Mammary epithelial cell (primary cell): ENCODE data around the gene EIF4G1.

ENCODE experiments used
- EZH2 ChIP-seq: IDR thresholded peaks from 2 replicates; pipeline ENCODE4 v1.6.1; 2012; ENCODE audit warnings: low read length, inconsistent platforms, borderline replicate concordance
- TF ChIP-seq, protein P1 (sequence below), 2 donors: IDR thresholded peaks in 1 of 2; conservative IDR thresholded peaks in 1 of 2; 2 replicates each; pipeline ENCODE4 v1.5.1; 2011 to 2012; ENCODE audit warnings: inconsistent platforms in 2 of 2, low read length in 2 of 2, mild to moderate bottlenecking in 2 of 2, control low read depth in 1 of 2, low read depth in 1 of 2; ENCODE audit not compliant: insufficient read depth in 1 of 2; ENCODE audit errors: extremely low read depth in 1 of 2

DNA sequence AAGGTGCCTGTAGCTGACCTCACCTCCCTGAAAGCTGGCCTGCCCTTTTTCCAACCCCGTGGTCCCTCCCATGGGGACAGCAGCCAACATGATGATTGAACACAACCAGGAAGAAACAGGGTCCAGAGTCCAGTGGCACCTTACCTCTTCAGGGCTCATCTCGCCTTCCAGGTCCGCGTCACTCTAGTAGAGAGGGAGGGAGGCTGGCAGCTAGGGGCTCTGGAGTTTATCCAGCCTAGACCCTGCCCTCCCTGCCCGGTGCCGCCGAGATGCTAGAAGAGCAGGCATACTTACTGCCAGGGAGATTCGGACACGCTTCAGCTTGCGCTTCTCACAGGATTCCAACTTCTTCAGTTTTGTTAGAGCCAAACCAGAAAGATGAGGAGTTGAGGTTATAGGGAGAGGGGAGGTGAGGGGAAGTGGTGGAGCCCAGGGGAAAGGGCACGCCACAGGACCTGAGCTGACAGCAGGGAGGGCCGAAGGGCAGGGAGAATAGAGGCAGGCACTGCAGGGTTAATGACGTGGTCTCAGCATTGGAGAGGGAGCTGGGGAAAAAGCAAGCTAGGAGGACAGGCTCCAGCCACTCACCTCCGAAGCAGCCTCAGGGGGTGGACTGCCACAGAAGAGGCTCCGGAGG, 37.9 kb downstream of the EIF4G1 start:
- TF ChIP-seq, protein P1, sequence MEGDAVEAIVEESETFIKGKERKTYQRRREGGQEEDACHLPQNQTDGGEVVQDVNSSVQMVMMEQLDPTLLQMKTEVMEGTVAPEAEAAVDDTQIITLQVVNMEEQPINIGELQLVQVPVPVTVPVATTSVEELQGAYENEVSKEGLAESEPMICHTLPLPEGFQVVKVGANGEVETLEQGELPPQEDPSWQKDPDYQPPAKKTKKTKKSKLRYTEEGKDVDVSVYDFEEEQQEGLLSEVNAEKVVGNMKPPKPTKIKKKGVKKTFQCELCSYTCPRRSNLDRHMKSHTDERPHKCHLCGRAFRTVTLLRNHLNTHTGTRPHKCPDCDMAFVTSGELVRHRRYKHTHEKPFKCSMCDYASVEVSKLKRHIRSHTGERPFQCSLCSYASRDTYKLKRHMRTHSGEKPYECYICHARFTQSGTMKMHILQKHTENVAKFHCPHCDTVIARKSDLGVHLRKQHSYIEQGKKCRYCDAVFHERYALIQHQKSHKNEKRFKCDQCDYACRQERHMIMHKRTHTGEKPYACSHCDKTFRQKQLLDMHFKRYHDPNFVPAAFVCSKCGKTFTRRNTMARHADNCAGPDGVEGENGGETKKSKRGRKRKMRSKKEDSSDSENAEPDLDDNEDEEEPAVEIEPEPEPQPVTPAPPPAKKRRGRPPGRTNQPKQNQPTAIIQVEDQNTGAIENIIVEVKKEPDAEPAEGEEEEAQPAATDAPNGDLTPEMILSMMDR (conservative IDR thresholded peaks at IDR 0.05 in 1 of 2, IDR thresholded peaks at IDR 0.05 in 1 of 2; ENCODE audit: extremely low read depth in 1 of 2, insufficient read depth in 1 of 2, low read depth in 1 of 2, low read length in 2 of 2): no peak
- no peak for TF ChIP-seq EZH2
